H9 (cell line): Measurements from ENCODE around the gene ANKIB1. TPM values are rescaled to one million over a fixed set of nuclear protein-coding genes. Genes with fewer than 3 reads are reported as not detected.

ENCODE experiments used
- DNase-seq: peaks from one replicate; pipeline ENCODE4 v3.0.0-alpha.2; 2017
- H2AFZ ChIP-seq: one replicate; pipeline ENCODE4 v1.6.1; 2013; ENCODE audit warnings: mild to moderate bottlenecking, low read length, control low read depth, moderate library complexity
- H2AK5ac ChIP-seq: 2 replicates; pipeline ENCODE4 v1.6.1; 2013; ENCODE audit warnings: low read length, control low read depth, mixed read lengths; ENCODE audit not compliant: insufficient read length
- H2BK120ac ChIP-seq: one replicate; pipeline ENCODE4 v1.6.1; 2013; ENCODE audit warnings: low read depth, mild to moderate bottlenecking, low read length, control low read depth, inconsistent platforms; ENCODE audit not compliant: poor library complexity, severe bottlenecking
- H2BK12ac ChIP-seq: 2 replicates; pipeline ENCODE4 v1.6.1; 2013; ENCODE audit warnings: low read length, control low read depth, mixed read lengths, low read depth; ENCODE audit not compliant: insufficient read length
- H2BK15ac ChIP-seq: 2 replicates; pipeline ENCODE4 v1.6.1; 2013; ENCODE audit warnings: low read depth, low read length, control low read depth
- H2BK20ac ChIP-seq: one replicate; pipeline ENCODE4 v1.6.1; 2013; ENCODE audit warnings: low read depth, mild to moderate bottlenecking, low read length, control low read depth, inconsistent platforms; ENCODE audit not compliant: poor library complexity, severe bottlenecking
- H2BK5ac ChIP-seq: 2 replicates; pipeline ENCODE4 v1.6.1; 2013; ENCODE audit warnings: low read length, control low read depth, mixed read lengths; ENCODE audit not compliant: insufficient read length
- H3K14ac ChIP-seq: 2 replicates; pipeline ENCODE4 v1.6.1; 2013; ENCODE audit warnings: low read length, control low read depth; ENCODE audit not compliant: insufficient read depth
- H3K18ac ChIP-seq: 2 replicates; pipeline ENCODE4 v1.6.1; 2013; ENCODE audit warnings: low read depth, mild to moderate bottlenecking, mixed read lengths, low read length, control low read depth; ENCODE audit not compliant: insufficient read length
- H3K23ac ChIP-seq: 2 replicates; pipeline ENCODE4 v1.6.1; 2013; ENCODE audit warnings: low read length, control low read depth, mixed read lengths, low read depth; ENCODE audit not compliant: insufficient read length
- H3K23me2 ChIP-seq: 2 replicates; pipeline ENCODE4 v1.6.1; 2013; ENCODE audit warnings: low read depth, mild to moderate bottlenecking, mixed read lengths, low read length, control low read depth; ENCODE audit not compliant: insufficient read length, poor library complexity, severe bottlenecking
- H3K27ac ChIP-seq: 2 replicates; pipeline ENCODE4 v1.5.1; 2013; ENCODE audit warnings: low read length, control low read depth, mixed read lengths, low read depth; ENCODE audit not compliant: insufficient read length
- H3K27me3 ChIP-seq: 2 replicates; pipeline ENCODE4 v1.6.1; 2013; ENCODE audit warnings: low read length, control low read depth, inconsistent platforms; ENCODE audit not compliant: insufficient read depth
- H3K4ac ChIP-seq: 2 replicates; pipeline ENCODE4 v1.6.1; 2013; ENCODE audit warnings: low read depth, mild to moderate bottlenecking, control low read depth, inconsistent platforms, low read length, moderate library complexity
- H3K4me1 ChIP-seq: 2 replicates; pipeline ENCODE4 v1.6.1; 2013; ENCODE audit warnings: low read length, control low read depth, inconsistent platforms; ENCODE audit not compliant: insufficient read depth
- H3K4me2 ChIP-seq: 2 replicates; pipeline ENCODE4 v1.6.1; 2013; ENCODE audit warnings: low read length, control low read depth, mixed read lengths; ENCODE audit not compliant: insufficient read length, insufficient read depth
- H3K56ac ChIP-seq: 2 replicates; pipeline ENCODE4 v1.6.1; 2013; ENCODE audit warnings: low read depth, mild to moderate bottlenecking, mixed read lengths, low read length, control low read depth; ENCODE audit not compliant: insufficient read length
- H3K79me1 ChIP-seq: 2 replicates; pipeline ENCODE4 v1.6.1; 2013; ENCODE audit warnings: low read depth, mild to moderate bottlenecking, moderate library complexity, low read length, control low read depth, inconsistent platforms; ENCODE audit not compliant: insufficient read depth, poor library complexity, severe bottlenecking
- H3K79me2 ChIP-seq: 2 replicates; pipeline ENCODE4 v1.6.1; 2013; ENCODE audit warnings: low read length, control low read depth, inconsistent platforms; ENCODE audit not compliant: insufficient read depth
- H3K9ac ChIP-seq: 2 replicates; pipeline ENCODE4 v1.6.1; 2013; ENCODE audit warnings: low read length, control low read depth, mixed read lengths; ENCODE audit not compliant: insufficient read length; ENCODE audit errors: extremely low read depth
- H3K9me3 ChIP-seq: one replicate; pipeline ENCODE4 v1.6.1; 2013; ENCODE audit warnings: low read depth, low read length, inconsistent platforms; ENCODE audit not compliant: control insufficient read depth
- H3T11ph ChIP-seq: one replicate; pipeline ENCODE4 v1.6.1; 2013; ENCODE audit warnings: mild to moderate bottlenecking, low read length, control low read depth, inconsistent platforms
- H4K20me1 ChIP-seq: one replicate; pipeline ENCODE4 v1.6.1; 2013; ENCODE audit not compliant: control insufficient read depth, insufficient read length, insufficient read depth
- H4K5ac ChIP-seq: 2 replicates; pipeline ENCODE4 v1.6.1; 2013; ENCODE audit warnings: low read depth, mild to moderate bottlenecking, mixed read lengths, low read length, control low read depth; ENCODE audit not compliant: insufficient read length
- H4K8ac ChIP-seq: replicated peaks from 2 replicates; pipeline ENCODE4 v1.6.1; 2013; ENCODE audit warnings: low read length, control low read depth, mixed read lengths, low read depth; ENCODE audit not compliant: insufficient read length
- H4K91ac ChIP-seq: 2 replicates; pipeline ENCODE4 v1.6.1; 2013; ENCODE audit warnings: low read depth, mild to moderate bottlenecking, moderate library complexity, mixed read lengths, low read length, control low read depth; ENCODE audit not compliant: insufficient read length
- H3K27ac Mint-ChIP-seq, 3 experiments: 2 replicates in 2 of 3; 3 replicates in 1 of 3; pipeline ENCODE4 v1.8.0; 2020 to 2021; ENCODE audit warnings: mixed read lengths in 3 of 3, mild to moderate bottlenecking in 1 of 3, moderate library complexity in 1 of 3
- H3K27me3 Mint-ChIP-seq: 2 replicates; pipeline ENCODE4 v1.8.0; 2021; ENCODE audit warnings: low read depth, mild to moderate bottlenecking, moderate library complexity, mixed read lengths
- H3K36me3 Mint-ChIP-seq, 3 experiments: 2 replicates in 2 of 3; 3 replicates in 1 of 3; pipeline ENCODE4 v1.8.0; 2020 to 2021; ENCODE audit warnings: low read depth in 3 of 3, mixed read lengths in 3 of 3; ENCODE audit not compliant: insufficient read depth in 1 of 3
- H3K4me1 Mint-ChIP-seq, 2 experiments: 2 replicates each; pipeline ENCODE4 v1.8.0; 2020; ENCODE audit warnings: mixed read lengths in 2 of 2
- H3K4me3 Mint-ChIP-seq, 2 experiments: 2 replicates in 1 of 2; 3 replicates in 1 of 2; pipeline ENCODE4 v1.8.0; 2020 to 2021; ENCODE audit warnings: mild to moderate bottlenecking in 2 of 2, mixed read lengths in 2 of 2, moderate library complexity in 1 of 2
- H3K9me3 Mint-ChIP-seq, 2 experiments: 2 replicates in 1 of 2; 3 replicates in 1 of 2; pipeline ENCODE4 v1.8.0; 2020; ENCODE audit warnings: mild to moderate bottlenecking in 2 of 2, mixed read lengths in 2 of 2, moderate library complexity in 1 of 2
- total RNA-seq: library from RNA; stranded (reverse); gene quantifications from 2 replicates; pipeline ENCODE4 v1.2.1, GENCODE V29; 2021
- TF ChIP-seq, protein P1 (sequence below): fragments of 200-600 bp; sonication (generic); conservative IDR thresholded peaks from 3 replicates; pipeline ENCODE4 v1.8.0; 2021; ENCODE audit warnings: antibody characterized with exemption, mild to moderate bottlenecking

Gene ANKIB1
- total RNA-seq, 1 experiment from 2014 or later: 42.0 TPM

DNA sequence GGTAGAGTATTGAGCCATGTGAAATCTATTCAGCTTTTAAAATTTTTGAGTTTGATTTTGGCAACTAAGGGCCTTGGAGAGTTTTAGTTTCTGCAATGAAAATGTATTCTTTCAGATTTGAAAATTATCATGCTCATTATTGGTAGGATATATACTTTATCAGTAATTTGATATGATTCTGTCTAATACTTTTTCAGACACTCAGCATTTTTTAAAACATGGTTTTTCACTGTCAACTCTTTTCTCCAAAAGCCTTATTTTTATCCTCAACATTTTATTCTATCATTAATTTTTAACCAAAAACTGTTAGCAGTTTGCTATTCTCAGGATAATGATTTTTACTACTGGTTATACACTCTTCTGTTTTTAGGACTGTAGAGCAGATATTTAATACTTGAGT lies 4.8 kb downstream of the ANKIB1 start:
- H2BK20ac ChIP-seq: no peak overlapping the region
- H3K4me1 ChIP-seq: no peaks in the 10 kb centered on the region; the same call in 1 of the 2 replicates
- H3K27ac ChIP-seq: no peak overlapping the region
- H3K27ac Mint-ChIP-seq: no peak overlapping the region
- peaks cover 3 to 13% (median 11%) of the 10 kb centered on the region in 3 experiments for H3K36me3 Mint-ChIP-seq
- H2AK5ac ChIP-seq: no peak overlapping the region
- H3K9me3 ChIP-seq: no peaks in the 10 kb centered on the region
- no peak overlapping the region for H3K4me2 ChIP-seq
- H3K4ac ChIP-seq: no peak overlapping the region
- H3T11ph ChIP-seq: no peak overlapping the region
- no peaks in the 10 kb centered on the region for H3K27me3 Mint-ChIP-seq
- no peak overlapping the region for H3K18ac ChIP-seq
- H2BK120ac ChIP-seq: no peak overlapping the region
- H3K23me2 ChIP-seq: peaks cover 5% of the 10 kb centered on the region
- H3K9me3 Mint-ChIP-seq: peaks cover 4 to 8% of the 10 kb centered on the region in 2 experiments
- no peaks in the 10 kb centered on the region for H3K27me3 ChIP-seq
- no peak overlapping the region for H4K5ac ChIP-seq
- H2BK15ac ChIP-seq: no peak overlapping the region
- H3K4me1 Mint-ChIP-seq: peaks cover 15 to 20% of the 10 kb centered on the region in 2 experiments
- no peak overlapping the region for H3K4me3 Mint-ChIP-seq
- TF ChIP-seq, protein P1, sequence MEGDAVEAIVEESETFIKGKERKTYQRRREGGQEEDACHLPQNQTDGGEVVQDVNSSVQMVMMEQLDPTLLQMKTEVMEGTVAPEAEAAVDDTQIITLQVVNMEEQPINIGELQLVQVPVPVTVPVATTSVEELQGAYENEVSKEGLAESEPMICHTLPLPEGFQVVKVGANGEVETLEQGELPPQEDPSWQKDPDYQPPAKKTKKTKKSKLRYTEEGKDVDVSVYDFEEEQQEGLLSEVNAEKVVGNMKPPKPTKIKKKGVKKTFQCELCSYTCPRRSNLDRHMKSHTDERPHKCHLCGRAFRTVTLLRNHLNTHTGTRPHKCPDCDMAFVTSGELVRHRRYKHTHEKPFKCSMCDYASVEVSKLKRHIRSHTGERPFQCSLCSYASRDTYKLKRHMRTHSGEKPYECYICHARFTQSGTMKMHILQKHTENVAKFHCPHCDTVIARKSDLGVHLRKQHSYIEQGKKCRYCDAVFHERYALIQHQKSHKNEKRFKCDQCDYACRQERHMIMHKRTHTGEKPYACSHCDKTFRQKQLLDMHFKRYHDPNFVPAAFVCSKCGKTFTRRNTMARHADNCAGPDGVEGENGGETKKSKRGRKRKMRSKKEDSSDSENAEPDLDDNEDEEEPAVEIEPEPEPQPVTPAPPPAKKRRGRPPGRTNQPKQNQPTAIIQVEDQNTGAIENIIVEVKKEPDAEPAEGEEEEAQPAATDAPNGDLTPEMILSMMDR: no peak
- H4K8ac ChIP-seq: no peak overlapping the region
- peaks cover 30% of the 10 kb centered on the region; the same call in 1 of the 2 replicates for H3K79me2 ChIP-seq
- no peak overlapping the region for H3K56ac ChIP-seq
- H4K91ac ChIP-seq: no peak overlapping the region
- no peak overlapping the region for H2AFZ ChIP-seq
- no peak overlapping the region for H2BK12ac ChIP-seq
- no peak overlapping the region for H3K9ac ChIP-seq
- no peaks in the 10 kb centered on the region for H4K20me1 ChIP-seq
- no peak overlapping the region for H2BK5ac ChIP-seq
- H3K79me1 ChIP-seq: peaks cover 11% of the 10 kb centered on the region
- H3K14ac ChIP-seq: no peak overlapping the region
- no peak for DNase-seq
- H3K23ac ChIP-seq: no peak overlapping the region
